ENCODE measurements around the gene SLX9. TPM values are rescaled to one million over a fixed set of nuclear protein-coding genes. Genes with fewer than 3 reads are reported as not detected.
"Not testable (repeated sequence)": the region's sequence is repeated elsewhere in the genome, so short reads cannot be mapped to it uniquely, and the experiment has no call there.

SLX9 gene
- total and polyA plus RNA-seq, 2 donors (not counting 1 experiment from before 2014, with no cell fraction given): 11.7 to 15.9 TPM

DNA sequence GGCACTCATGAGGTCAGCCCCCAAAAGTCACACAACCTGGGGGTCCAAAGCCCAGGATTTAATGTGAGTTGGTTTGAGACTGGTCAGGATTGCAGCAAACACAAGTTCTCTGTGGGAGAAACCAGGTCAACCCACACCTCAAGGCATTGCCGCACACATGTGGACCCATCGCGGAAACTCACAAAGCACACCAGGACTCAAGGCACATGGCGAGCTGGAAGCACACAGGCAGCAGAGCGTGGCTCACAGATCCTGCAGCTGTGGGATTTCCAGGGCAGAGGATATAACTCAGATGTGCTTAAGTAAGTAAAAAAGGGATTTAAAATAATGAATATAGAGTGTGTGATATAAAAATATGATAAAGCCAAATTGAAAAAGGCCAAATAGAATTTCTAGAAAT, 82.9 kb downstream of the SLX9 start:
- WGBS (ENCODE audit: insufficient coverage): 83% methylated on average over 2 of the region's 5 CpGs
- H3K27ac Mint-ChIP-seq: no peak overlapping the region
- TF ChIP-seq EZH2 (IDR thresholded peaks at IDR 0.05; ENCODE audit: borderline replicate concordance, insufficient read depth, low read depth, low read length, poor library complexity, severe bottlenecking): no peak
- TF ChIP-seq, protein P1, sequence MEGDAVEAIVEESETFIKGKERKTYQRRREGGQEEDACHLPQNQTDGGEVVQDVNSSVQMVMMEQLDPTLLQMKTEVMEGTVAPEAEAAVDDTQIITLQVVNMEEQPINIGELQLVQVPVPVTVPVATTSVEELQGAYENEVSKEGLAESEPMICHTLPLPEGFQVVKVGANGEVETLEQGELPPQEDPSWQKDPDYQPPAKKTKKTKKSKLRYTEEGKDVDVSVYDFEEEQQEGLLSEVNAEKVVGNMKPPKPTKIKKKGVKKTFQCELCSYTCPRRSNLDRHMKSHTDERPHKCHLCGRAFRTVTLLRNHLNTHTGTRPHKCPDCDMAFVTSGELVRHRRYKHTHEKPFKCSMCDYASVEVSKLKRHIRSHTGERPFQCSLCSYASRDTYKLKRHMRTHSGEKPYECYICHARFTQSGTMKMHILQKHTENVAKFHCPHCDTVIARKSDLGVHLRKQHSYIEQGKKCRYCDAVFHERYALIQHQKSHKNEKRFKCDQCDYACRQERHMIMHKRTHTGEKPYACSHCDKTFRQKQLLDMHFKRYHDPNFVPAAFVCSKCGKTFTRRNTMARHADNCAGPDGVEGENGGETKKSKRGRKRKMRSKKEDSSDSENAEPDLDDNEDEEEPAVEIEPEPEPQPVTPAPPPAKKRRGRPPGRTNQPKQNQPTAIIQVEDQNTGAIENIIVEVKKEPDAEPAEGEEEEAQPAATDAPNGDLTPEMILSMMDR (IDR thresholded peaks at IDR 0.05): no peak

DNA sequence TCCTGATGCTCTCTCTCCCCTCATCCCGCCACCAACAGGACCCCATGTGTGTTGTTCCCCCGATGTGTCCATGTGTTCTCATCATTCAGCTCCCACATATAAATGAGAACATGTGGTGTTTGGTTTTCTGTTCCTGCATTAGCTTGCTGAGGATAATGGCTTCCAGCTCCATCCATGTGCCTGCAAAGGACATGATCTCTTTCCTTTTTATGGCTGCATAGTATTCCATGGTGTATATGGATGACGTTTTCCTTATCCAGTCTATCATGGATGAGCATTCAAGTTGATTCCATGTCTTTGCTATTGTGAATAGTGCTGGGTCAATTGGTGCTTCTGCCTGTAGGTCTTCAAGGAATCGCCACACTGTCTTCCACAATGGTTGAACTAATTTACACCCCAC, 84.7 kb downstream of the SLX9 start:
- H4K20me1 ChIP-seq (ENCODE audit: control insufficient read depth, insufficient read depth, low read length, poor library complexity, severe bottlenecking); H3K4me3 ChIP-seq (ENCODE audit: control extremely low read depth in 1 of 5, extremely low read depth in 1 of 5, insufficient read depth in 1 of 5, low read depth in 2 of 5, low read length in 4 of 5); H2AFZ ChIP-seq (ENCODE audit: insufficient read depth, low read depth, low read length, poor library complexity, severe bottlenecking); H3K27ac Mint-ChIP-seq; H3K79me2 ChIP-seq (ENCODE audit: control insufficient read depth, insufficient read depth, low read length); H3K27ac ChIP-seq (ENCODE audit: low read length in 2 of 2); POLR2A ChIA-PET; H3K9ac ChIP-seq (ENCODE audit: low read length); DNase-seq; ATAC-seq (ENCODE audit: low read depth); H3K27me3 ChIP-seq (replicated peaks in 1 of 4; ENCODE audit: control extremely low read depth in 1 of 4, control insufficient read depth in 3 of 4, insufficient read depth in 4 of 4, low read length in 3 of 4); H3K4me1 Mint-ChIP-seq; H3K4me2 ChIP-seq (replicated peaks; ENCODE audit: low read depth, low read length, poor library complexity, severe bottlenecking); intact Hi-C loops (cut with micrococcal nuclease); CTCF ChIA-PET; H3K4me1 ChIP-seq (ENCODE audit: control insufficient read depth in 2 of 2, insufficient read depth in 2 of 2, low read length in 2 of 2); H3K36me3 ChIP-seq (replicated peaks in 1 of 2; ENCODE audit: control extremely low read depth in 1 of 2, control insufficient read depth in 1 of 2, extremely low read depth in 1 of 2, insufficient read depth in 2 of 2, low read length in 1 of 2); H3K4me3 Mint-ChIP-seq: not testable (repeated sequence)
- peaks cover 0 to 20% (median 0%) of the 10 kb centered on the region in 3 donors for H3K9me3 ChIP-seq (ENCODE audit: control extremely low read depth in 1 of 3, control insufficient read depth in 2 of 3, insufficient read depth in 1 of 3, low read length in 2 of 3)
- H3K27me3 Mint-ChIP-seq: peaks cover 14% of the 10 kb centered on the region
- no CpG with 5 or more reads among the region's 4 CpGs for WGBS (ENCODE audit: insufficient coverage)
- peaks cover 11% of the 10 kb centered on the region for H3K9me3 Mint-ChIP-seq (ENCODE audit: insufficient read depth)

More for the DNA sequence above, 82.9 kb downstream of the SLX9 start:
- H3K27ac ChIP-seq (ENCODE audit: low read length in 2 of 2): no peak overlapping the region
- H3K27me3 ChIP-seq (replicated peaks in 1 of 4; ENCODE audit: control extremely low read depth in 1 of 4, control insufficient read depth in 3 of 4, insufficient read depth in 4 of 4, low read length in 3 of 4): peaks cover 0 to 12% (median 4%) of the 10 kb centered on the region in 4 experiments
- H3K4me2 ChIP-seq (replicated peaks; ENCODE audit: low read depth, low read length, poor library complexity, severe bottlenecking): no peak overlapping the region
- CTCF ChIA-PET: no interaction called here
- H3K9me3 ChIP-seq (ENCODE audit: control extremely low read depth in 1 of 3, control insufficient read depth in 2 of 3, insufficient read depth in 1 of 3, low read length in 2 of 3): peaks cover 0 to 19% (median 0%) of the 10 kb centered on the region in 3 donors
- no peaks in the 10 kb centered on the region for H4K20me1 ChIP-seq (ENCODE audit: control insufficient read depth, insufficient read depth, low read length, poor library complexity, severe bottlenecking)
- Mint-ChIP-seq H3K27me3 (peaks cover 13% of the 10 kb centered on the region), H3K4me3 (no peak overlapping the region), H3K4me1 (peaks cover 7% of the 10 kb centered on the region), H3K9me3 (ENCODE audit: insufficient read depth) (peaks cover 11% of the 10 kb centered on the region)
- no peak overlapping the region for H2AFZ ChIP-seq (ENCODE audit: insufficient read depth, low read depth, low read length, poor library complexity, severe bottlenecking)
- no peak overlapping the region for H3K4me3 ChIP-seq (ENCODE audit: control extremely low read depth in 1 of 5, extremely low read depth in 1 of 5, insufficient read depth in 1 of 5, low read depth in 2 of 5, low read length in 4 of 5)
- ATAC-seq (ENCODE audit: low read depth) (no peak), DNase-seq (no peak)
- intact Hi-C loops (cut with micrococcal nuclease): no loop called here
- peaks cover 4 to 13% of the 10 kb centered on the region in 2 donors for H3K4me1 ChIP-seq (ENCODE audit: control insufficient read depth in 2 of 2, insufficient read depth in 2 of 2, low read length in 2 of 2)
- POLR2A ChIA-PET: no interaction called here
- no peak overlapping the region for H3K9ac ChIP-seq (ENCODE audit: low read length)
- H3K79me2 ChIP-seq (ENCODE audit: control insufficient read depth, insufficient read depth, low read length): no peaks in the 10 kb centered on the region
- H3K36me3 ChIP-seq (replicated peaks in 1 of 2; ENCODE audit: control extremely low read depth in 1 of 2, control insufficient read depth in 1 of 2, extremely low read depth in 1 of 2, insufficient read depth in 2 of 2, low read length in 1 of 2): no peaks in the 10 kb centered on the region
